GM19238 (cell line): Measurements from ENCODE around the gene INTS1.

ENCODE experiments used
- DNase-seq: peaks from one replicate; pipeline ENCODE4 v3.0.0; 2011; ENCODE audit warnings: low spot score; ENCODE audit not compliant: insufficient read length

INTS1 gene

DNA sequence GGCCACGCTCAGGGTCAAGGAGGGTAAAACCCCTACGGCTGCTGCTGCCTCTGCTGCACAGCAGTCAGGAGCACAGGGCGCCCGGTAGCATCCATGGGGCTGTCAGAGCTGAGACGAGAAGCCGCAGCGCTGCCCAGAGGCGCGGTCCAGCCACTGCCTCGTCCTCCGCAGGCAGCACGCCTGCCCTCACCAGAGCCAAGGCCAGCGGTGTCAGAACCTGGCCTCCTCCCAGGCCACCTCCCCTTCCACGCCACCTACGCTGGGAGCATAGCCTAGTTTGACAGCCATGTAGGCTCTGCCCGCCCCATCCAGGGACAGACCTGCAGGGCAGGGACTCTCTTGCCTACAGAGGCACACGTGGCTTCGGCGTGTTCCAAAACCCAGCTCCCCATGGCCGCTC is 16.2 kb downstream of the INTS1 start:
- no peak for DNase-seq

DNA sequence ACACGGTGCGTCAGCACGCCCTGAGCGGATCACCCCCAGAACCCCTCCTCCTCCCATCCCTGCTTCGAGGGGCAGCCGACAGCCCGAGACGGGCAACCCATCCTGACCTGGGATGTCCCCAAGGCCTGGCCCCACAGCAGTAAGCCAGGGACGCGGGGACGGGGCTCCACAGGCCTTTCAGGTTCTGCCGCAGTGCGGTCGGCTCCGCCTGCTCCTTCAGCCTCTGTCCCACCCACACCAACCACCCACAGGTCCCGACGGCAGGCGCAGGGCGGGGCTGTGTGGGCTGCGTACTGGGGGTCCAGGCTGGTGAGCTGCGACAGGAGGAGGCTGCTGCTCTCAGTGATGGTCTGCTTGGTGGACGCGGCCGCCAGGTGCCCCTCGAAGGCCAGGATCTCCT is 16.7 kb downstream of the INTS1 start:
- DNase-seq: no peak

DNA sequence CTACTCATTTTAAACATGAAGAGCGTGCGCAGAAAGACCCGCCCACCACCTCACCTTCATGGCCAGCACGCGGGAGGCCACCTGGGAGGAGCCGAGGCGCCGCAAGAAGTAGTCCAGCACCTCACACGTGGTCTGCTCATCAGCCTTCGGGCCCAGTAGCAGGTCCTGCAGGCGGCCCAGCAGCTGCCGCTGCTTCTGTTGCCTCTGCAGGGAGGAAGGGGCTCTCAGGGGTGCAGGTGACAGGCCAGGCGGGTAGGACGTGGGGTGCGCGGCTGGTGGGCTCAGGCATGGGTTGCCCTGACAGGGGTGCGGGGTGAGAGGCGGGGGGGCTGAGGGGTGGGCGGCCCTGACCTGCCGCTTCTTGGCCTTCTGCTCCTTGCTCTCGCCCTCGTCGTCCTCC is 17.6 kb downstream of the INTS1 start:
- no peak for DNase-seq

DNA sequence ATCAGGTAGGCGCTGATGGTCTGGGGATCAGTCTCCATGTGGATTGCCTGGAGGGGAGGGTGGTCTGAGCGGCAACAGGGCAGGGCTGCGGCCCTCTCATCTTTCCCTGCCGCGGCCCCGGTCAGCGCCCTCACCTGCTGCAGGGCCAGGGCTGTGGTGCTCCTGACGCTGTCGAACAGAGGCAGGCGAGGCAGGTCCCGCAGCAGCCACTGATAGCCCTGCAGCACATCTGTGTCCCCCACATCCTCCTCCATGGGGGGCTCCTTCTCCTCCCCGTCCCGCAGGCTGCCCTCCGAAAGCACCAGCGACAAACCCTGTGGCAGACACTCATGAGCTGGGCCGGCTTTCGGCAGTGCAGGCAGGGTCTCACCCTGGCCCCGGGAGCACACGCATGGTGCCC is 19.0 kb downstream of the INTS1 start:
- no peak for DNase-seq

DNA sequence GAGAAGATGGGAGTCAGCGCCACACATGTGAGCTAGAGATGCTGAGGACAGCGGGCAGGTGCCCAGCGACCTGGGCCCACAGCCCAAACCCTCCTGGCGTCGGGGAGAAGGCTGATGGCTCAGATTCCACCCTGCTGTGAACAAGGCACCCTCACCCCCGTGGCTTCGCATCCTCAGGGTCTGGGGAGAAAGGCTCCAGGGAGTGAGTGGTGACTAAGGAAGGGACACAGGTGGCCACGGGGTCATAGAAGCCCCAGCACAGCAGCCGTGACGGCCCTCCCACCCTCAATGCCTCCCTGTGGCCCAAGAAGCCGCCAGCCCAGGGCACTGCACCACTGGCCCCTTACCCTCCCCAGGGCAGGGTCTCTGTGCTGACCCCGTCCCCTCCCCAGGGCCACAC is 19.6 kb downstream of the INTS1 start:
- no peak for DNase-seq

DNA sequence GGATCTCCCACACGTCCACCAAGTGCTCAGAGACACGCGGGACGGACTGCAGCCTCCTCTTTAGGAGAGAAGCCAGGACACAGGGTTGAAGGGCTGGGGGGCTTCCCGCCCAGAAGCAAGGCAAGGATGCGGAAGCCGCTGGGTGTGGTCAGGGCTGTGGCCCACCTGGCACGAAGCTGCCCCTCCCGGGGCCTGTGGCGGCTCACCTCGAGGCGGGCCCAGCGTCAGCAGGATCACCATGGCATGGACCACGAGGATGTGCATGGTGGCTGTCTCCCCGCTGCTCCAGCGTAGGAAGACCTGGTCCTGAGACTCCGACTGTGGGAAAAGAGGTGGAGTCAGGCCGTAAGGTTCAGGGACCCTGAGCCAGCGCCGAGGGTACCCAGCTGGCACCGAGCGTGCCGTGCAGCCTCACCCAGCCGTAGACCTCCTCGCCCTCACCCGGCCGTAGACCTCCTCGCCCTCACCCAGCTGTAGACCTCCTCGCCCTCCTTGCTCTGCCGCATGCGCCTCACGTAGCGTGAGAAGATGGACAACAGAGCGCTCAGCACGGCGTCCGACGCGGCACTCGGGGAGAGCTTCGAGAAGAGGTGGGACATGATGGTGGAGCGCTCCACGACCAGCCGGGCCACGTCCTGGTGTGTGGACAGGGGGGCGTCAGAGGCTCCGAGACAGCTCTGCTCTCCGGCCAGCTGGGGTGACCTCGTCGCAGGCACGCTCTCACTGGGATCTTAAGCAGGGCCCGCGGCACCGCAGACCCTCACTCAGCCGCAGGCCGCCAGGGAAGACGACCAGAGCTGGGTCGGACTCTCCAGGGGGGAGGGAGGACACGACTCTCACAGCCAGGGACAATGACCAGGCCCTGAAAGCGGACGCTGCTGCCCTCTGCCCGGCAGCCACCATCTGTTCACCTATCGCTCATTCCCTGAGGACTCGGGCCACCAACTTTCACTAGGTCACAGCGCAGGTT is 20.4 kb downstream of the INTS1 start:
- no peak for DNase-seq

DNA sequence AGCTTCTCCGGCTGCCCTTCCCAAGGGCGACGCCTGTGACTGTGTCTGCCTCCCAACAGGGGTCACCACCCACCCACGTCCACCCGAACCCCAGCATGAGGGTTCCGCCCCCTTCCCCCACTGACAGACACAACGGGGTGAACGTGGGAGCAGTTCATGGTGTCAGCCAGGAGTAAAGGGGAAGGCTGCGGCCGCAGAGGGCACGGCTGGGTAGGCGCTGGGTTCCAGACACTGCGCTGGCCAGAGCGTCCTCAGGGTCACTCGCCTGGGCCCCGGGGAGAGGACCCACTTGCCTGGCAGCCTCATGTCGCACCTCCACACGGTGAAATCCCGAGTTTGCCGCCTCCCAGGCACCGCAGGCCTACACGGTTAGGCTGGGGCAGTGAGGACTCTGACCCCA is 21.1 kb downstream of the INTS1 start:
- no peak for DNase-seq

DNA sequence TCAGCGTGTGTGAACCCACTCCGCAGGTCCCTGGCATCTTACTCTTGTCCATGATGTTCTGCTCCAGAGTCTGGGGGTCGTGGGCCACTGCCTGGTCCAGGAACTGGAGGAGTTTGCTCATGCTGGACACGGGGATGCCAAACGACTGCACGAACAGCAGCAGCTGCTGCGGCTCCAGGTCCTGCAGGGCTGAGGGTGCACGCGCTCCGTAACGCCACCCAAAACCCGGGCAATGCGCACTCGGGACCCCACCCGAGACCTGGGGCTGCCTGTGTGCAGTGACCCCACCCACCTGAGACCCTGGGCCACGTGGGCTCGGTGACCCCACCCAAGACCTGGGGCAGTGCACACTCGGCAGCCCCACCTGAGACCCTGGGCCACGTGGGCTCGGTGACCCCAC is 22.9 kb downstream of the INTS1 start:
- no peak for DNase-seq

DNA sequence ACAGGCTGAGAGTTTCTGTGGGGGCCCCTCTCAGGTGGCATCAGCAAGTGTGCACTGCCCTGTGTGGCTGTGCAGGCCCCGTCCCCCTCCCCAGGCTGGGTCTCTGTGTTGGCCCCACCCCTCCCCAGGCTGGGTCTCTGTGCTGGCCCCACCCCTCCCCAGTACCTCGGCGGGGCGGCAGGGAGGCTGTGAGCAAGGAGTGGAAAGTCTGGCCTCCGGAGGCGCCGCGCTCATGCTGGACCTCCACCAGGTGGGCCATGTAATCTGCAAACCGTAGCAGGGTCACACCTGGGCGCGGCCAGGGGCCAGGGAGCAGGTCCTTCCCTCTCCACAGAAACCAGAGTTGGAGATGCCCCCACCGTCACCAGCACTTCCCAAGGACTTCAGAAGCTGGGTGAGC is 23.5 kb downstream of the INTS1 start:
- no peak for DNase-seq

DNA sequence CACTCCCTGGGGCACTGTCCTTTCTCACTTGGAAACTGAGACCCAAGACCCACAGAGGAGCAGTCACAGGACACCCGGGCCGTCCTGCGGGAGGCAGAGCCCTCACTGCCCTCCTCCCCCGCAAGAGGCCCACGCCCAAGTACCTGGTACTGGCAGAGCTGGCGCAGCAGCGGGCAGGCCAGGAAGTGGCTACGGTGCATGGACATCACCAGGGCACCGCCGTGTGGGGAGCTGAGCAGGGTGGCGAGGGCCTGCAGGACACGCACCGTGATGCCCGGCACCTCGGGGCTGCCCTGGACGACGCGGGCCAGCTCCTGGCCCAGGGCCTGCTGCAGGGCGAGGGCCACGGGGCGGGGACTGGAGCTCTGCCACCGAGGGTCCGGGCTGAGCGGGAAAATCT is 24.9 kb downstream of the INTS1 start:
- DNase-seq: no peak

DNA sequence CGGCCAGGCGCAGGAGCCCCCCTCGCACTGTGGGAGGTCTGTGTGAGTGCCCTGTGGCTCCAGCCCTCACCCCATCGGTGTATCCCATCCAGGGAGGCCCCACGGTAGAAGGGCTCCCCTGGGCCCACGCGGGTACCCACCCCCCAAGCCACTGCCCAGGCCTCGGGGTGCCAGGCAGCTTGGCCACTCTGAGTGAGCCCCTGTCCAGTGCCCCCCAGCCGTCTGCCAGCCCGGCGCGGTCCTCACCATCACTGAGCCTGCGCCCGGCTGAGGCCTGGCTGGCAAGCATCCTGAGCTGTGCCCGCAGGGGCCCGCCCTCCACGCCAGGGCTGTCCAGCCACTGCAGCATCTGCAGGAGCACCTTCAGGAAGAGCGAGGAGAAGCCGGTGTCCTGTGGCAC is 25.7 kb downstream of the INTS1 start:
- DNase-seq: no peak

DNA sequence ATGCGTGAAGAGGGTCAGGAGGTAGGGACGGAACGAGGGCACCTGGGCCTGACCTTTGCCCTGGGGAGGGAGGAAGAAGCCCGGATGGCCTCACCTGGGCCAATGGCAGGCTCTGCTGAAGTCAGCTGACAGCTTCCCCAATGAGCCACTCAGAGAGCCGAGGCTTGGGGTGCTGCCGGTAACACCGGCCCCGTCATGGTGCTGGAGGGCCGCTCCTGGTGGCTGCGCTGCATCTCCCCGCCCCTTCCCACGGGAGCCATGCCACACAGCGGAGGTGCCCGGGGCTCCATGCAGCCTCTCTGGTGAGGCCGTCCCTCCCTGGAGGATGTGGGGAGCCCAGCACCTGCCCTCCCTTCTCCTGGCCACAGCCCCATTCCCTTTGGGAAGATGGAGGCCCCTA is 27.3 kb downstream of the INTS1 start:
- no peak for DNase-seq

DNA sequence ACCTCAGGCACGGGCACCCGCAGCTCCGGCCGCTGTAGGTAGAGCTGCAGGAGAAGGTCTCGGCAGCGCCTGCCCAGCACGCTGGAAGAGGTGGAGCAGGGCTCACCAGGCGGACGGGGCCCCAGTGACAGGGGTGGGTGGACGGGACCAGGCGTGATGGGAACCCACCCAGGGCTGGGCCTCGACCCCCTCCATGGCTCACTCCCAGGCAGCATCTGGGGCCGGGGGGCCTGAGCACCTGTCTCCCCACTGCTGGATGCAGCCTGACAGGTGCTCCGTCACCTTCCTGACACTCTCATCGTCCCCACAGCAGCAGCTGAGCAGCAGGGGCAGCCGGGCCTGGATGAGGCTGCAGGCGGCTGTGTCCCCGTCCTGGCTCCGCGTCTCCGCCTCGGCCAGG is 28.2 kb downstream of the INTS1 start:
- no peak for DNase-seq

DNA sequence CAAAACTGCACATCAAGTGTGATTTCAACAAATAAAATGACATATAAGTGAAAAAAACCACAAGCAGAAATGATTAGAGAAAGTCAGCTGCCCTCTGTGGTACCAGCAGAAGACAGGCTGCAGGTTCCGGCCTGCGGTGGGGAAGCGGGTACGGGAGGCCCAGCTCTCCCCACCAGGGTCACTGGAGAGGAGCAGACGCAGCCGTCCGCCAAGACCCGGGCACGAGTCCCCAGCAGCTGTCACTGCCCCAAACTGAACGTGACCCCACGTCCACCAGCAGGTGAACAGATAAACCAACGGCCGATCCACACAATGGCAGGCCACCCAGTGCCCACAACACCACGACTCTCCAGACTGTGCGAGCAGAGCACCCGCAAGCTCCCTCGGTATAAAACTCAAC is 28.8 kb downstream of the INTS1 start:
- DNase-seq: no peak

DNA sequence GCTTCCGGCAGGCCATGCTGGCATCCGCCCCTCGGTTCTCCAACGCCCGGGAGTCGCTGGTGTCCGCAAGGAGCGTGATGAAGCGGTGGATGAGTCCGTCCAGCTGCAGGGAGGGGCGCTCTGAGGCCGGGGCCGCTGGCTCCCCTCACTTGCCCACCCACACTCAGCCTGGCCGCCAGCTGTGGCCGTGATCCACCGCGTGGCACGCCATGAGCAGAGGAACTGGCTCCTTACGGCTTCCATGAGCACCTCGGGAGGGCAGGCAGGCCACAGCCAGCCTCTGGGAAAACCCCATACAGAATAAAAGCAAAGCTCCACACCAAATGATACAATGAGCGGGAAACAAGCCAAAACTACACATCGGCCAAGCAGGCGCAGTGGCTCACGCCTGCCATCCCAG is 29.5 kb downstream of the INTS1 start:
- no peak for DNase-seq

DNA sequence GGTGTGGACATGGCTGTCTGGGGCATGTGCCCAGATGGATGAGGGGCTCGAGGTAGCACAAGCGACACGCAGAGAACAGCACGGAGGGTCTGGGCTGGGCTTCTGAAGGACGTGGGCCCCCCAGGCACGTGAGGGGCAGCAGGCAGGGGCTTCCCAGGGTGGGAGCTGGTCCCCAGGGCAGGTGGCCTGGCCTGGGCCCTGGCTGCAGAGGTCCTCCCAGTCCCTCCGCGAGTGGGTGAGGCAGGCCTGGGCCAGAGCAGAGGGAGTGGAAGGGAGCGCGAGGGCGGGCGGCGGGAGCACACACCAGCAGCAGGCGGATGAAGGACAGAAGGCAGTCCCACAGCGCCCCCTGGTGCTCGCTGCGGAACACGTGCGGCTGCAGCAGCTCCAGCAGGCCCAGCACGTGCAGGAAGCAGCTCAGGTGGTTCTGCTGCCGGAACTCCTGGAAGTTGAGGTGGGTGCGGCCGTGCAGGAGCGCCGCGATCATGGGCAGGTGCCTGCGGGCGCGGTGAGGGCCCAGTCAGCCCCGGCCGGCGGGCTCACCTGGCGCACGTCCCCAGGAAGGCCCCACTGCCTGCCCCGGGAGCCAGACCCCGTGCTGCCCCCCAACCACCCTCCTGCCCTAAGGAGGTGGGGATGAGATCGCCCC is 30.2 kb downstream of the INTS1 start:
- peak; percentile 94 for DNase-seq

DNA sequence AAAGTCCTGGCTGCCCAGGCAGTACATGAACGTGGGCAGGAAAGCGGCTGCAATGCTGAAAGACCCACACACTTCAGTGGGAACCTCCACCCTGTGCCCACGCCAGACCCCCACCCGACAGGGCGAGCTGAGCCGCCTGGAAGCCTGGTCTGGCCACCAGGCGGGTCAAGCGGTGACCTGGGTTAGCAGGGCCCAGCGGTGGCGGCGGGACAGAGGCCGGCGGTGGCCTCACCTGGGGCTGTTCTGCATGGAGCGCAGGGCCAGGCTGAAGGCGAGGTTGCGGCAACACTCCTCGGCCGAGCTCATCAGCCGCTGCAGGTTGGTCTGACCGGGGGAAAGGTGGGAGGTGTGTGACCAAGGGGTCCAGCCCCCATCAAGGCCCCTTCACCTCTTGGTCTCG is 33.3 kb downstream of the INTS1 start:
- DNase-seq: no peak

DNA sequence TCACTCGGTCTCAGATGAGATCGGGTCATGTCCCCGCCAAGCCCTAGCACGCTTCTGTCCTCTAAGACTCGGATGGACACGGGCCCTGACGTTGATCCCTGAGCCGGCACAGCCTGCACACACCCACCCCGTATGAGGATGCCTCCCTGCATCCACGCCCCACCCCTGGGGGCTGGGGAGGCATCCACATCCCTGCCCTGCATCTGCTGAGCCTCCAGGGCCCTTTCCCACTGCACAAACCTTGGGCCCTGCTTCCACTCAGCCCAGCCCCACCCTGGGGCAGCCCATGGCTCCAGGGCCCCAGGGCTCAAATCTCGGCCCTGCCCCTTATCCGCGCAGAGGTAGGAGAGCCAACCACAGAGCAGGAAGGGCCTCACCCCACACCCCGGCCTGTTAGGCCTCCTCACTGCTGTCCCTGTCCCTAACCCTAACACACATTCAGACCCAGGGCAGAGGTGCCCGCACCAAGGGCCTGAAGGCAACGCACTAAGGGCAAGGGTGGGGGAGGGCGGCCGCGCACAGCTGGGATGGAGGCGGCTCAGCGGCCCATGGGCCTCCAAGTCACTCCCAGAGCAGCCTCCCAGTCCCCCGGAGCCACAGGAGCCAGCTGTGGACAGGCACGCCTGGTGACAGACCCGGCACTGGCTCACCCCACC is 35.4 kb downstream of the INTS1 start:
- DNase-seq: no peak

DNA sequence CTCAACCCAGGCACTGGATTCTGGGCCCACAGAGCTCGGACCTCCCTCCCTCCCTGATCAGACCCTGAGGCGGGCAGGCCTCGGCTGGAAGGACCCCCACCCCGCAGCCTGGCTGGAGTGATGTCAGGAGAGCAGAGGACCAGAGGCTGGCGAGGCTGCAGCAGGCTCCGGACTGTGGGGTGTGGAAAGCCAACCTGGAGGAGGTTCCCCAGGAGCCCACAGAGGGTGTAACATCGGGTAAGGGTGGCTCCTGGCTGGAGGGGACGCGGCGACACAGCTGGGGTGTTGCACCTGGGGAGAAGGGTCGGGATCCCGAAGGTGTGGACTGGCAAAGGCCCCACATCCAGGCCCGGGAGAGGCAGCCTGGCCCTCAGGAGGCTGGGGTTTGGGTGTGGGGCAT is 36.0 kb downstream of the INTS1 start:
- DNase-seq: no peak

DNA sequence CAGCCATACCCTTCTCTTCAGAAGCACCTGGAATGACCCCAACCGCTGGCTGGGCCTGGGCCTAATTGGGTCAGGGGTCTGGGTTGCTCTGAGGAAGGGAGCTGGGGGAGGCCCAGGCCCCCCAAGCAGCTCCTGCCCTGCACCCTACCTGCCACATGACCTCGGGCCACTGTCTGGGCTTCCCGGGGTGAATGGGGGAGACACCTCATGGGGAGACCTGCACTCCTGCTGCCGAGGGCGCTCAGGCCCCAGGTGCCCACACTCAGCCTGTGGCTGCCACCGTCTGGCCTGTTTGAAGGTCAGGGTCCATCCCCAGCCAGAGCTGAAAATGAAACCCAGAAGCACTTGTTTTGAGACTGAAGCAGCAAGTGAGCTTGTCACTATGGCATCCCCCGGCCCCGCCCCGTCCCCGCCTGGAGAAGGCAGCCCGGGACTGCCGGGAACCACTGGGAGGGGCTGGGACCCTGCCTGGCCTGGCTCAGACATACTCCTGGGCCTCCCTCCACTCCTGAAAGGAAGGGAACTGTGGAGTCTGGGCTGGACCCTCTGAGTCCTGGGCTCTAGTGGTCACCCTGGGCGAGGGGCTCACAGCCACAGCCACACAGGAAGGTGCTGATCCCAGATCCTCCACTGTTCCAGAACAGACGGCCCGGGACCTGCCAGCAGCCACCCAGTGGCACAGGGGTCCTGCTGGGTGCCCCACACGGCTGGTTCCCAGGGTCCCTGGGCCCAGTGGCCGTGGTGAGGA is 37.5 kb downstream of the INTS1 start:
- no peak for DNase-seq

DNA sequence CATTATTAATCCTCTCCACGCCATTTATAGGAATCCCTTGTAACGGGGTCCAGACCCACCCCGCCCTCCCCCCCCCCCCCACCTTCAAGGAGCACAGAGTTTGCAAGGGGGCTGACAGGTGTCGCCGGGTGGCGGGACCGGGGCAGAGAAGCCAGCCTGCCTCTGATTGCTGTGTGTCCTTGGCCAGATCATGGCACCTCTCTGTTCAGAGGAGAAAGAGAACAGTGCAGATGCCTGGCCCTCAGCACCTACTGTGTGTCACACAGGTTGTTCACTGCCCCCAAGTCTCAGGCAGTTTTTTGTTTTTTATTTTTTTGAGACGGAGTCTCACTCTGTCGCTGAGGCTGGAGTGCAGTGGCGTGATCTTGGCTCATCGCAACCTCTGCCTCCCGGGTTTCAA is 39.5 kb downstream of the INTS1 start:
- DNase-seq: no peak
